Purkinje cell (primary cell): ENCODE data around the gene NR1D2. TPM values are rescaled to one million over a fixed set of nuclear protein-coding genes. Genes with fewer than 3 reads are reported as not detected.

Source experiments
- polyA plus RNA-seq: library from polyadenylated mRNA; unstranded; fragments of >200 nt; fragmentation: Nextera tagmentation; gene quantifications from 2 replicates; pipeline ENCODE4 v1.2.1, GENCODE V29; 2014

The NR1D2 gene
- polyA plus RNA-seq: 28.4 and 34.6 TPM in 2 replicates

DNA sequence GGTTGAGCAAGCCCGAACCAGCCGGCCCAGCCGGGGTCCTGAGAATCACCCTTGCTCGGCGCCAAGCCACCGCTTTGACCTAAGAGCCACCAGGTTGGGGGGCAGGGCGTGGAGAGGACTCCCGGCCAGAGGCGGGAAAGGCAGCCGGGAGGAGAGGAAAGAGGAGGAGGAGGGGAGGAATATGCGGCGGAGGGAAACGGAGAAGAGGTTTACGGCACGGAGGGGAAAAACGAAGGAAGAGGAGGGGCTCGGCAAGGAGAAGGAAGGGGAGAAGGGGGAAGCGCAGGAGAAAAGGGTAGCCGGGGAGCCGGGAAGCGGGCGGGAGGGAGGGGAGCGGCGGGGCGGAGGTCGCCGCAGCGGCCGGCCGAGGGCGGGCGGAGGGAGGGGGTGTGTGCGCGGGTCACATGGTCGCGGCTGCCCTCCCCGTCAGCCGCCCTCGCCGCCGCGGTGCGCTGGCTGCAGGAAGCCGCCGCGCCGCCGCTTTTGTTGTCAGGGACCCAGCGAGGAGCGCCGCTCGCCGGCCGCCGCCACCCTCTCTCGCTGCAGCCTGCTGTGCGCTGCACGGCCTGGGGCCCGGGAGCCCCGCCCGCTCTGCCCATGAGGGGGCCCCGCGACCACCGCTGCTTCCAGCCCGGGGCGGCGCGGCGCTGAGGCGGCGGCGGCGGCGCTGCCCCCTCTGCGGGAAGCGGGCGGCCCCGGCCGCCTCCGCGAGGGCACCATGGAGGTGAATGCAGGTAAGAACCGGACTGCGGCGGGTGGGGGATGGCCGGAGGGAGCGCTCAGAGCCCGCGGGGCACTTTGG lies at the start of gene NR1D2:
Gene NR1D2, plus strand, starts transcription at position 426 of the 802 bp plus-strand sequence. Its CDS starts 293 bp downstream, at position 719.

GRCh38 chr3:23916886-23917678 lies 28.0 kb upstream of the NR1D2 start, which contains the start of the genes NKIRAS1 and RPL15:
Gene NKIRAS1 (minus strand): TSS chr3:23916990. CDS start chr3:23910904, 6,086 bp downstream.
Gene RPL15 (plus strand): TSS chr3:23917132. CDS start chr3:23917860, 728 bp downstream.

Other genes with a start within 250 kb of the NR1D2 start
- gene UBE2E1, start 139.3 kb upstream of the NR1D2 start, polyA plus RNA-seq: 25.0 and 33.0 TPM in 2 replicates
- 80.5 and 100 TPM in 2 replicates for gene NKIRAS1, start 28.3 kb upstream of the NR1D2 start, polyA plus RNA-seq
- gene RPL15, start 28.2 kb upstream of the NR1D2 start, polyA plus RNA-seq: 682 and 918 TPM in 2 replicates